H1 (cell line): ENCODE measurements around the gene DEAF1. TPM values are rescaled to one million over a fixed set of nuclear protein-coding genes. Genes with fewer than 3 reads are reported as not detected.
A peak's percentile ranks its signal among the peaks of the same experiment; 100 is the strongest.

ENCODE experiments used
- CTCF ChIA-PET: fragments of 300-600 bp; sonication (Branson Sonifier 250); formaldehyde crosslinking; loops from one replicate; lab custom pipeline; 2021; ENCODE audit not compliant: partially characterized antibody; lab: Charles Lee
- POLR2A ChIA-PET: fragments of 300-600 bp; sonication (Branson Sonifier 250); formaldehyde crosslinking; loops from one replicate; lab custom pipeline; 2021; ENCODE audit warnings: inconsistent platforms; ENCODE audit not compliant: partially characterized antibody; lab: Charles Lee
- DNase-seq, 2 experiments: peaks; one replicate each; pipeline versions ENCODE4 v3.0.0 to v3.0.0-alpha.2; 2010 to 2022; ENCODE audit warnings: low spot score in 2 of 2, low read depth in 1 of 2, mixed read lengths in 1 of 2
- FAIRE-seq: peaks from 2 replicates; lab custom pipeline; 2011; peaks lifted over from hg19 to GRCh38; lab: Jason Lieb, UNC
- H2AFZ ChIP-seq: 2 replicates; pipeline ENCODE4 v1.8.1; 2012; ENCODE audit warnings: low read length, inconsistent platforms
- H2AK5ac ChIP-seq: 2 replicates; pipeline ENCODE4 v1.6.1; 2013; ENCODE audit warnings: low read depth, low read length
- H2BK120ac ChIP-seq: replicated peaks from 2 replicates; pipeline ENCODE3; 2013; ENCODE audit warnings: low read depth, low read length, inconsistent platforms
- H2BK12ac ChIP-seq: 2 replicates; pipeline ENCODE4 v1.6.1; 2013; ENCODE audit warnings: low read depth, low read length
- H2BK15ac ChIP-seq: 2 replicates; pipeline ENCODE4 v1.6.1; 2013; ENCODE audit warnings: low read length
- H2BK20ac ChIP-seq: 2 replicates; pipeline ENCODE4 v1.6.1; 2013; ENCODE audit warnings: low read length
- H2BK5ac ChIP-seq: 2 replicates; pipeline ENCODE4 v1.6.1; 2013; ENCODE audit warnings: low read depth, low read length
- H3K14ac ChIP-seq: 2 replicates; pipeline ENCODE4 v1.6.1; 2013; ENCODE audit warnings: inconsistent platforms; ENCODE audit not compliant: insufficient read length
- H3K18ac ChIP-seq: 2 replicates; pipeline ENCODE4 v1.6.1; 2013; ENCODE audit warnings: low read length; ENCODE audit errors: extremely low read depth
- H3K23ac ChIP-seq: 2 replicates; pipeline ENCODE4 v1.6.1; 2013; ENCODE audit warnings: inconsistent platforms; ENCODE audit not compliant: insufficient read length
- H3K23me2 ChIP-seq: 2 replicates; pipeline ENCODE4 v1.6.1; 2013; ENCODE audit warnings: low read depth, low read length
- H3K27ac ChIP-seq: 2 replicates; pipeline ENCODE4 v1.6.1; 2011; ENCODE audit warnings: low read depth, low read length, inconsistent platforms
- H3K27me3 ChIP-seq, 4 experiments: replicated peaks in 1 of 4; 1 replicate in 1 of 4; 2 replicates in 3 of 4; pipeline versions ENCODE4 v1.6.1 to v1.8.1; 2011 to 2013; ENCODE audit warnings: low read length in 3 of 4, mild to moderate bottlenecking in 3 of 4, inconsistent platforms in 2 of 4, mixed read lengths in 2 of 4, moderate library complexity in 1 of 4; ENCODE audit not compliant: control insufficient read depth in 3 of 4, insufficient read depth in 3 of 4; ENCODE audit errors: extremely low read depth in 1 of 4
- H3K36me3 ChIP-seq, 4 experiments: 2 replicates each; pipeline versions ENCODE4 v1.6.1 to v1.8.1; 2011 to 2013; ENCODE audit warnings: mild to moderate bottlenecking in 4 of 4, low read length in 3 of 4, moderate library complexity in 2 of 4, control low read depth in 1 of 4, inconsistent platforms in 1 of 4; ENCODE audit not compliant: insufficient read depth in 4 of 4, control insufficient read depth in 2 of 4
- H3K4ac ChIP-seq: replicated peaks from 2 replicates; pipeline ENCODE3; 2013; ENCODE audit warnings: low read length, low read depth, mixed read lengths, inconsistent platforms; ENCODE audit not compliant: insufficient read length
- H3K4me1 ChIP-seq, 4 experiments: replicated peaks in 1 of 4; 1 replicate in 1 of 4; 2 replicates in 3 of 4; pipeline versions ENCODE4 v1.6.1 to v1.8.1; 2011 to 2013; ENCODE audit warnings: low read length in 3 of 4, inconsistent platforms in 2 of 4, mixed read lengths in 1 of 4; ENCODE audit not compliant: insufficient read depth in 4 of 4, control insufficient read depth in 3 of 4
- H3K4me2 ChIP-seq, 2 experiments: 2 replicates each; pipeline versions ENCODE4 v1.6.1 to v1.8.1; 2011 to 2013; ENCODE audit warnings: low read depth in 2 of 2, low read length in 2 of 2, control low read depth in 1 of 2, inconsistent platforms in 1 of 2, mild to moderate bottlenecking in 1 of 2; ENCODE audit not compliant: insufficient read depth in 1 of 2
- H3K4me3 ChIP-seq, 4 experiments: fragments of 200-600, 300-600 bp in 1 of 4; sonication (generic), shearing (Covaris generic), sonication (Bioruptor Twin) in 1 of 4; 2 replicates each; pipeline versions ENCODE4 v1.5.1 to v1.8.1; 2011 to 2016; ENCODE audit warnings: low read length in 4 of 4, low read depth in 3 of 4, control low read depth in 2 of 4, inconsistent platforms in 2 of 4, mild to moderate bottlenecking in 2 of 4, mixed read lengths in 1 of 4, moderate library complexity in 1 of 4; ENCODE audit not compliant: insufficient read depth in 2 of 4; ENCODE audit errors: extremely low read depth in 1 of 4
- H3K56ac ChIP-seq: replicated peaks from 2 replicates; pipeline ENCODE3; 2013; ENCODE audit warnings: low read depth, mild to moderate bottlenecking, mixed read lengths, low read length, inconsistent platforms; ENCODE audit not compliant: insufficient read length
- H3K79me1 ChIP-seq: 2 replicates; pipeline ENCODE4 v1.6.1; 2013; ENCODE audit warnings: low read depth, low read length, control low read depth
- H3K79me2 ChIP-seq, 2 experiments: 2 replicates each; pipeline versions ENCODE4 v1.6.1 to v1.8.1; 2012 to 2013; ENCODE audit warnings: low read length in 2 of 2, mild to moderate bottlenecking in 2 of 2, inconsistent platforms in 1 of 2; ENCODE audit not compliant: insufficient read depth in 2 of 2, control insufficient read depth in 1 of 2
- H3K9ac ChIP-seq, 4 experiments: replicated peaks in 1 of 4; 1 replicate in 1 of 4; 2 replicates in 3 of 4; pipeline versions ENCODE4 v1.6.1 to v1.8.1; 2011 to 2013; ENCODE audit warnings: low read depth in 3 of 4, low read length in 3 of 4, control low read depth in 2 of 4, mild to moderate bottlenecking in 2 of 4, moderate library complexity in 2 of 4, inconsistent platforms in 1 of 4; ENCODE audit errors: extremely low read depth in 1 of 4
- H3K9me3 ChIP-seq, 2 experiments: 2 replicates each; pipeline versions ENCODE4 v1.6.1 to v1.8.1; 2012 to 2013; ENCODE audit warnings: mild to moderate bottlenecking in 2 of 2, moderate library complexity in 2 of 2, control low read depth in 1 of 2, inconsistent platforms in 1 of 2, low read depth in 1 of 2, low read length in 1 of 2, mixed read lengths in 1 of 2; ENCODE audit not compliant: insufficient read depth in 2 of 2
- H4K20me1 ChIP-seq, 2 experiments: replicated peaks in 1 of 2; 2 replicates each; pipeline versions ENCODE3 to v1.8.1; 2011 to 2013; ENCODE audit warnings: inconsistent platforms in 2 of 2, low read length in 2 of 2, mild to moderate bottlenecking in 1 of 2; ENCODE audit not compliant: insufficient read depth in 2 of 2, control insufficient read depth in 1 of 2
- H4K5ac ChIP-seq: 2 replicates; pipeline ENCODE4 v1.6.1; 2013; ENCODE audit warnings: low read length, low read depth, mixed read lengths, inconsistent platforms; ENCODE audit not compliant: insufficient read length
- H4K8ac ChIP-seq: 2 replicates; pipeline ENCODE4 v1.8.0; 2013; ENCODE audit warnings: mild to moderate bottlenecking, moderate library complexity, low read length, inconsistent platforms; ENCODE audit not compliant: insufficient read depth; ENCODE audit errors: extremely low read depth
- H4K91ac ChIP-seq: replicated peaks from 2 replicates; pipeline ENCODE3; 2013; ENCODE audit warnings: low read length, mixed read lengths, inconsistent platforms; ENCODE audit not compliant: insufficient read length
- ATF3 ChIP-seq: IDR thresholded peaks from 2 replicates; pipeline ENCODE4 v1.6.1; 2011; ENCODE audit warnings: low read depth, mild to moderate bottlenecking, low read length; ENCODE audit not compliant: insufficient read depth
- BRCA1 ChIP-seq: IDR thresholded peaks from 2 replicates; pipeline ENCODE4 v1.6.1; 2012; ENCODE audit warnings: low read depth, low read length, improper control_type of control experiment
- MAX ChIP-seq: IDR thresholded peaks from 2 replicates; pipeline ENCODE4 v1.6.1; 2012; ENCODE audit warnings: inconsistent platforms
- RFX5 ChIP-seq: IDR thresholded peaks from 2 replicates; pipeline ENCODE4 v1.6.1; 2011; ENCODE audit warnings: low read depth, low read length, improper control_type of control experiment, borderline replicate concordance
- WGBS, 2 experiments: shearing (Covaris generic) in 1 of 2; methylation state at CpG; one replicate each; pipeline versions ENCODE4 v1.1.6 to v1.1.7; 2013 to 2015; ENCODE audit warnings: low lambda C conversion rate in 2 of 2, mixed read lengths in 2 of 2, inconsistent platforms in 1 of 2, low coverage in 1 of 2, missing lambda C conversion rate in 1 of 2; ENCODE audit not compliant: insufficient replicate concordance in 2 of 2, insufficient coverage in 1 of 2, insufficient read length in 1 of 2; ENCODE audit errors: extremely low coverage in 1 of 2, missing lambda C conversion rate in 1 of 2; 5-methylcytosine and 5-hydroxymethylcytosine counted together
- polyA plus RNA-seq, 7 experiments: library from polyadenylated mRNA; depleted of rRNA in 3 of 7; stranded (reverse) in 5 of 7; unstranded in 2 of 7; fragments of >200 nt in 5 of 7; fragments of 200-250 nt in 2 of 7; gene quantifications; 1 replicate in 5 of 7; 2 replicates in 1 of 7; 4 replicates in 1 of 7; pipeline versions ENCODE4 v1.2.1 to v1.2.3, GENCODE V29; 2011 to 2013; ENCODE audit warnings: missing spikeins in 2 of 7, mixed read lengths in 2 of 7
- total RNA-seq: library from RNA; stranded (reverse); fragmentation: NEBNext Ultra II Directional; extraction: Animal tissue kit (Norgen Biotek cat#: 25700); gene quantifications from 2 replicates; pipeline ENCODE4 v1.2.1, GENCODE V29; 2021

The DEAF1 gene
- total and polyA plus RNA-seq, 2 of the 8 experiments (the other 6 are each of a cell fraction or from before 2014, with no cell fraction given) = 47.3 to 58.4 TPM

- Histone ChIP-seq H3K14ac (no peak overlapping the region), H3K4me1 (peaks cover 0 to 15% (median 3%) of the 10 kb centered on the region in 4 experiments; a peak in 5 of 7 replicates), H3K79me1 (peaks cover 6% of the 10 kb centered on the region), H3K27me3 (no peaks in the 10 kb centered on the region), H3K4me3 (no peak overlapping the region), H4K8ac (no peak overlapping the region; the same call in 1 of the 2 replicates), H3K79me2 (no peaks in the 10 kb centered on the region), H4K5ac (no peak overlapping the region), H2AK5ac (no peak overlapping the region), H3K9ac (no peak overlapping the region), H2BK15ac (no peak overlapping the region), H3K23ac (no peak overlapping the region), H4K20me1 (peaks cover 21 to 29% of the 10 kb centered on the region in 2 experiments), H2BK120ac (no peak overlapping the region), H3K4ac (no peak overlapping the region), H3K27ac (no peak overlapping the region), H4K91ac (no peak overlapping the region), H3K4me2 (no peak overlapping the region; a peak in 1 of 4 replicates), H2BK20ac (no peak overlapping the region), H3K36me3 (peaks cover 16 to 46% (median 36%) of the 10 kb centered on the region in 4 experiments), H2BK5ac (no peak overlapping the region), H3K23me2 (peaks cover 3% of the 10 kb centered on the region; the same call in 1 of the 2 replicates), H3K56ac (no peak overlapping the region), H3K9me3 (no peaks in the 10 kb centered on the region), H3K18ac (no peak overlapping the region), H2AFZ (no peak overlapping the region), H2BK12ac (no peak overlapping the region)
- POLR2A ChIA-PET = interaction anchor here (1.0 to 2.3 kb wide), 8 partner anchors 13 to 151 kb away, joined by 3 to 20 read pairs (median 4); partner anchors contain the start of genes DRD4 and SCT
- 94% methylated on average over 10 of the region's 10 CpGs; no CpG with 5 or more reads in 1 of the 2 experiments for WGBS, 2 experiments
- no peak for TF ChIP-seq RFX5
- no peak for TF ChIP-seq BRCA1
- TF ChIP-seq MAX = 0 out of 2 replicates have a peak, but pooled peaks have one; percentile 63
- TF ChIP-seq ATF3 = no peak
- DNase-seq (no peak), FAIRE-seq (no peak)
- CTCF ChIA-PET = interaction anchor here (0.6 to 2.4 kb wide), 9 partner anchors 17 to 131 kb away, joined by 3 to 11 read pairs (median 6); no protein-coding TSS in a partner anchor
Measured at GRCh38 chr11:612961-613300, 82.1 kb downstream of the DEAF1 start.
